ENCODE measurements around the gene RHOF.
A peak's percentile ranks its signal among the peaks of the same experiment; 100 is the strongest.

Gene RHOF

GRCh38 chr12:121819212-121819949, 25.9 kb upstream of the RHOF start:
- no peak for DNase-seq

- no peak for DNase-seq
Measured at GRCh38 chr12:121817648-121818043, 24.2 kb upstream of the RHOF start.

- no peak for DNase-seq
Measured at GRCh38 chr12:121816925-121817647, 23.6 kb upstream of the RHOF start.

GRCh38 chr12:121815263-121815662, 21.8 kb upstream of the RHOF start:
- DNase-seq: no peak

- DNase-seq: no peak
Measured at GRCh38 chr12:121814429-121815119, 21.1 kb upstream of the RHOF start.

- DNase-seq: no peak
Measured at GRCh38 chr12:121813951-121814350, 20.5 kb upstream of the RHOF start.

GRCh38 chr12:121812921-121813896, 19.7 kb upstream of the RHOF start:
- no peak for DNase-seq

GRCh38 chr12:121812320-121812871, 18.9 kb upstream of the RHOF start:
- peak; percentile 74 for DNase-seq

GRCh38 chr12:121811434-121812319, 18.2 kb upstream of the RHOF start:
- DNase-seq: peak; percentile 82

GRCh38 chr12:121810833-121811433, 17.4 kb upstream of the RHOF start:
- no peak for DNase-seq

GRCh38 chr12:121810234-121810817, 16.8 kb upstream of the RHOF start:
- no peak for DNase-seq

GRCh38 chr12:121809712-121810116, 16.2 kb upstream of the RHOF start:
- DNase-seq: no peak

- no peak for DNase-seq
Measured at GRCh38 chr12:121808623-121809022, 15.1 kb upstream of the RHOF start.

- no peak for DNase-seq
Measured at GRCh38 chr12:121807642-121808347, 14.3 kb upstream of the RHOF start.

- DNase-seq: no peak
Measured at GRCh38 chr12:121806546-121807423, 13.3 kb upstream of the RHOF start.

GRCh38 chr12:121806009-121806545, 12.6 kb upstream of the RHOF start:
- DNase-seq: no peak

GRCh38 chr12:121805171-121806008, 11.9 kb upstream of the RHOF start:
- no peak for DNase-seq

Measured in stimulated activated CD8-positive, alpha-beta memory T cell treated with anti-CD3 and anti-CD28 coated beads, Interleukin-4, amount 100 ng/mL, for 48 hours (primary cell).